22Rv1 (cell line): Measurements from ENCODE around the gene DPF3.
A peak's percentile ranks its signal among the peaks of the same experiment; 100 is the strongest.

Experiments
- H3K27ac ChIP-seq: fragments of 450-650 bp; 2 replicates; pipeline ENCODE4 v1.5.1; 2017
- ZFX ChIP-seq: fragments of 450-650 bp; IDR thresholded peaks from 2 replicates; pipeline ENCODE4 v1.6.1; 2017; ENCODE audit warnings: antibody characterized with exemption, borderline replicate concordance
- TF ChIP-seq, protein P1 (sequence below): fragments of 450-650 bp; IDR thresholded peaks from 2 replicates; pipeline ENCODE4 v1.5.1; 2017; ENCODE audit warnings: mild to moderate bottlenecking

Gene DPF3

DNA sequence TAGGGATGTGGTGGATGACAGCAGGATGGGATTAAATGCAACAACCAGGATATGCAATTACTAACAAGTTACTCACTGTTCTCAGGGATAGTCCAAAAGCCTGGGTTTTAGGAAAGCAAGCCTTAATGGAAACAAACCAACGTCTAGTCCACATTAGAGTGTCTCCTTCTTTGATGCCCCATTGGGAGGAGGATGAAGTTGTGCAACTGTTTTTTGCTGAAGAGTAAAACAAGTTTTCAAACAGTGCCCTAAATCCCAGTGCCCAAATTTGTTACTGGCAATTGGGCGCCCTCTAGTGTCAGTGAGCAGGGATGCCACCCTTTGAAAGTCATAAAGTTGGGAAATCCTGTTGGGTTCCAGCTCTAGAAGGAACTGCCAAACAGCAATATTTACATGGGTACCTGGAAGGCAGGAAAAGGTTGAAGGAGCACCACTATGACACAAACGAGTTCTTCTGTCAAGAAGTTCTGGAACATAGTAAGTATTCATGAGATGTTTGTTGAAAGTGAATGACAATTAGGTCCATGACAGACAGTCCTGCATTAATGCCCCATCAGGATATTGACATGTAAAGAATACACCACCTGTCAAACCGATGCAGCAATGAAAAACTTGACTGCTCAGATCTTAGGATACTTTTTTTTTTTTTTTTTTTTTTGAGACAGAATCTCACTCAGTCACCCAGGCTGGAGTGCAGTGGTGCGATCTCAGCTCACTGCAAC is 11.1 kb upstream of the DPF3 start:
- no peak for TF ChIP-seq ZFX
- TF ChIP-seq, protein P1, sequence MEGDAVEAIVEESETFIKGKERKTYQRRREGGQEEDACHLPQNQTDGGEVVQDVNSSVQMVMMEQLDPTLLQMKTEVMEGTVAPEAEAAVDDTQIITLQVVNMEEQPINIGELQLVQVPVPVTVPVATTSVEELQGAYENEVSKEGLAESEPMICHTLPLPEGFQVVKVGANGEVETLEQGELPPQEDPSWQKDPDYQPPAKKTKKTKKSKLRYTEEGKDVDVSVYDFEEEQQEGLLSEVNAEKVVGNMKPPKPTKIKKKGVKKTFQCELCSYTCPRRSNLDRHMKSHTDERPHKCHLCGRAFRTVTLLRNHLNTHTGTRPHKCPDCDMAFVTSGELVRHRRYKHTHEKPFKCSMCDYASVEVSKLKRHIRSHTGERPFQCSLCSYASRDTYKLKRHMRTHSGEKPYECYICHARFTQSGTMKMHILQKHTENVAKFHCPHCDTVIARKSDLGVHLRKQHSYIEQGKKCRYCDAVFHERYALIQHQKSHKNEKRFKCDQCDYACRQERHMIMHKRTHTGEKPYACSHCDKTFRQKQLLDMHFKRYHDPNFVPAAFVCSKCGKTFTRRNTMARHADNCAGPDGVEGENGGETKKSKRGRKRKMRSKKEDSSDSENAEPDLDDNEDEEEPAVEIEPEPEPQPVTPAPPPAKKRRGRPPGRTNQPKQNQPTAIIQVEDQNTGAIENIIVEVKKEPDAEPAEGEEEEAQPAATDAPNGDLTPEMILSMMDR: peak; percentile 91
- H3K27ac ChIP-seq: no peak overlapping the region

DNA sequence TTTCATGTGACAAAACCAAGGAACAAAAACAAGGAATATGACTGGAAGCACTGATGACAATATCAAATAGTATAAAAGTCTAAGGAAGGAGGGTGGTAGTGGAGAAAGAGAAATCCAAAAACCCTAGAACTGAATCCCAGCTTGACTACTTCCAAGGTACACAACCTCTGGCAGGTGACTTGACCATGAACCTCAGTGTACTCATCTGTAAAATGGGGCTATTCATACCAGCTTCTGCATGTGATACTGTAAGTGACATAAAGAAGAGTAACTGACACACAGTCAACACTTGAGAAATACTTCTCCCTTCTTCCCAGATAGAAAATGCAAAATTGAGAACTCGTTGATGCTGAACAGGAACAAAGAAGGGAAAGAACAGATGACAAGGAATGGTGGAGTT is 10.3 kb upstream of the DPF3 start:
- no peak overlapping the region for H3K27ac ChIP-seq
- no peak for TF ChIP-seq ZFX
- TF ChIP-seq, protein P1: no peak

DNA sequence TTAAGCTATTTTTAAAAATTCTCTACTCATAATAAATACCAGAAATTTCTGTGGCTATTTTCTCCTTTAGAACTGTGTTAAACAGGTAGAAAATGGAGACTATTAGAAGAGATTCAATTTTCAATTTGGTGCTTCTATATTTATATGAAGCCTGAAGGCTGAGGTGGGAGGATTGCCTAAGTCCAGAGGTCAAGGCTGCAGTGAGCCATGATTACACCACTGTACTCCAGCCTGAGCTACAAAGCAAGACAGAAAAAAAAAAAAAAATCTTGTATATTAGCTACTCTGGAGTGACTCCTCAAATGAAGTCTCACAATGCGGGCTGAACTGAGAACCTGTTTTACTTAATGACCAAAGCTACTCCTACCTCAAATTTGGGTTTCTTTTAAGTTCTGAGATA is 9.8 kb upstream of the DPF3 start:
- TF ChIP-seq ZFX: no peak
- TF ChIP-seq, protein P1: no peak
- no peak overlapping the region for H3K27ac ChIP-seq

DNA sequence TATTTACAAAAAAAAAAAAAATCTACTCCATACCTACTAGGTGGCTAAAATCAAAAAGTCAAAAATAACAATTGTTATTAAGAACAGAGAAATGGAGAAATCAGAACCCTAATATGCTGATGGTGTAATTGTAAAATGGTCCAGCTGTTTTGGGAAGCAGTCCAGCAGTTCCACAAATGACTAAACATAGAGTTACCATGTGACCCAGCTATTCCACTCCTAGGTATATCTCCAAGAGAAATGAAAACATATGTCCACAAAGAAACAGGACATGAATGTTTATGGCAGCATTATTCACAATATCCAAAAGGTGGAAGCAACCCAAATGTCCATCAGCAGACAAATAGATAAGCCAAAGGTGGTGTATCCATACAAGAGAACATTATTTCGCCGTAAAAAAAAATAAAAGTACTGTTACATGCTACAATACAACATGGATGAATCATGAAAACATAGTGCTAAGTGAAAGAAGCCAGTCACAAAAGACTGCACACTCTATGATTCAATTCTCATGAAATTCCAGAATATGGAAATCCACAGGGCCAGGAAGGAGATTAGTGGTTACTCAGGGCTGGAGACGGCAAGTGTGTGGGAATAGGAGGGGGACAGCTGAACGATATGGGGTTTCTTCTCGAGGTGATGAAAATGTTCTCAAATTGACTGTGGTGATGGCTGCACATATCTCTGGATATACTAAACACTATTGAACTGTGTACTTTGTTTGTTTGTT is 9.1 kb upstream of the DPF3 start:
- TF ChIP-seq, protein P1: no peak
- no peak for TF ChIP-seq ZFX
- H3K27ac ChIP-seq: no peak overlapping the region

DNA sequence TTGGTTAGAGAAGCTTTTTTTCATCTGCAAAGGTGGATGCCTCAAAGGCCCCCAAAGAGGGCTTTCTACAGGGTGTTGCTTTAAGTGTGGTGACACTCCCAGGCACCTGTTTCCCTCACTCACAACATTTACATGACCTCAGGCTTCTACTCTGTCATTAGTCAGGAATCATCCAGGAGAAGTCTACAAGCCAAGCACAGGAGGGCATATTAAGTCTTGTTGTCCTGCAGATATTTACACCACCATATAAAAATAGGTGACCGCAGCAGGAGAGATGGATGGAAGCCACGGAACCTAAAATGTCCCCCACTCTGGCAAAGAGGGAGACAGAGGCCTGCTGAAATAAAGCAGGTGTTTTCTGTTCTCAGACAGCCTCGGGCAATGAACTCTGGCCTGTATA is 7.5 kb upstream of the DPF3 start:
- no peak overlapping the region for H3K27ac ChIP-seq
- TF ChIP-seq, protein P1: no peak
- TF ChIP-seq ZFX: no peak

DNA sequence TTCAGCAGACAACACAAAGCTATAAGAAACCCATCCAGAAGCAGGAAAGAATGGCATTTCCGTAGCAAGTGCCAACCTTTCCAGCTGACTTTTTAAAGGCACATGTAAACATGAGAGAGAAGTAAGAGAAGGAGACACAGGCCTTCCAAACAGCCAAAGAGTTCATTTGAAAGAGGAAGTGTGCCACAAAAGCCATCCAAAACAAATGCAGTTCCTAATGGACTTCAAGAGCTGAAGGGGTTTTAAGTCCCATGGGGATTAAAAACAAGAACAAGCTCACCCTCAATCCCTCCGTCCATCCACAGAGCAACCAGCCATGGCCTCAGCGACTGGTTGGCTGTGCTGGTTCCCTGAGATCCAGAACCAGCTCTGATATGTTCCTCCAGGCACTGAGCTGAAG is 4.5 kb upstream of the DPF3 start:
- no peak for TF ChIP-seq ZFX
- TF ChIP-seq, protein P1: no peak
- H3K27ac ChIP-seq: no peak overlapping the region
